Measurements from ENCODE around the gene FAM117A.

FAM117A gene

DNA sequence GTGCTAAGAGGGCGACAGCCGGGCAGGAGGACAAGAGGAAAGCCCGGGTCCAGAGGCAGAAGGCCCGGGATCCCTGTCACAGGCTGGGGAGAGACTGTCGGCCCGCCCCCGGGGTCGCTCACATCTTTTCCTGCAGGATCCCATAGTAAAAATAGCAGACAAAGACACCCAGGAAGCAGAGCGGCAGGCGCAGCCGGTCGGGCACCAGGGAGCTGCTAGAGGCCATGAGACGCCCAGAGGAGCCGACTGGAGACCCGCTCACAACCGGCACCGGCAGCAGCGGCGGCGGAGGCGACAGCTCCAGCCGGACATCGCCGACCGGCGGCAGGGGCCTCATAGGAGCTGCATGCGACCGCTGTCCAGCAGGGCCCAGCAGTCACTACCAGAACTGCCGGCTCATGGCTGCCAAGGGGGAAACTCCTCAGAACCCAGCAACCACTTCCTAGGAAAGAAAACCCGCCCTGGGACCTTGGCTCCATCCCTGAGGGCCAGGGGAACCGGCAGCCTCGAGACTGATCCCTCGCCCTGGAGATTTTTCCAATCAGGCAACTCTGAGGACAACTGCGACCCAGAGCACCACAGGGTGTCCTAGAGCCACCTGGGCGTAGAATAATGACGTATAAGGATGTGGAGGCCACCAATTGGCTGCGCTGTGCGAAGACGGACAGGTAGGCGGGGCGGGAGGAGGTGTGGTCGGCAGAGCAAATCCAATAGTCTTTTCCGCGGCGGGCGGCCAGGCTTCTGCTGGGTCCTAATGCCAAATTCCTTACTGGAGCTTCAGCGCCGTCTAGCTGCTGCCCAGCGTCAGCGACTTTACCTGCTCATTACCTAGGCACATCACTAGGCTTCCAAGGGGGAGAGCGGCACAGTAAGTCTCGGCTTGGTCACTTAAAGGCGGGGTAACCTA, 56.1 kb downstream of the FAM117A start, which contains the start of gene SLC35B1:
Gene SLC35B1 (minus strand): TSS at position 357 of the 907 bp plus-strand sequence. CDS start 131 bp downstream, at position 226.
- DNase-seq (ENCODE audit: low read depth in 2 of 2) = peak; percentile 98

DNA sequence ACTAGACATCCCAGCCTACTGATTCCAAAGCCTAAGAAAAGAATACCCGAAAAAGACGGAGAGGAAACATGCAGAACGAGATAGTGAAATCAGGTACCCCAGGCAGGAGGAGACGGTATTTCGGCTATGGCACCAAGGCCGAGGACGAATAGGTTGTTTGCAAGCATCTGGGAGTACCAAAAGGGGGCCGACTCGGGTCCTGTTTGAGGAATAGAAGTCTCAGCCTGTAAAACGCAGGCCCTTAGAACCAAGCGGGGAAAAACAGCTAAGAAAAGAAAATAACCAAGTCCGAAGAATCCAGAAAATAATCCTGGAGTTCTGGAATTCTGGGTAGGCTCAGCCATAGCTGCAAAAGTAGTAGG, 56.7 kb downstream of the FAM117A start:
- no peak for DNase-seq (ENCODE audit: low read depth in 2 of 2)

DNA sequence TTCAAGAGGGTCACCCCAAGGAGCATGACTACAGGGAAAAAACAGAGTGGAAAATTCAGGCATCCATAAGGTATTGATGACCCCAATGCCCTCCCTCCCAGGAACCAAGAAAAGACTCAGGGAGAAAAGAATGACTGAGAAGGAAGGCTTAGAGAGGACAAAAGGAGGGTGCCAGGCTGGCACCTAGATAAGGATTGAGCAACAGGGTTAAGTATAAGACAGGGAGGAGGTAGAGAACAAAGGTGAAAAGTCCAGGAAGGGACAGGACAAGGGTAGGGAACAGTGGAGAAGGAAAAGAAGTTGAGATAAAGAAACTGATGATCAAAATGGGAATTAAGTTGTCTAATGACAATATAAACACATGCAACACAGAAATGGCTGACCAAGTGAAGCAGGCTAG, 58.7 kb downstream of the FAM117A start:
- DNase-seq (ENCODE audit: low read depth in 2 of 2) = no peak

GRCh38 chr17:49703557-49704277, 60.2 kb downstream of the FAM117A start:
- DNase-seq (ENCODE audit: low read depth in 2 of 2) = no peak

DNA sequence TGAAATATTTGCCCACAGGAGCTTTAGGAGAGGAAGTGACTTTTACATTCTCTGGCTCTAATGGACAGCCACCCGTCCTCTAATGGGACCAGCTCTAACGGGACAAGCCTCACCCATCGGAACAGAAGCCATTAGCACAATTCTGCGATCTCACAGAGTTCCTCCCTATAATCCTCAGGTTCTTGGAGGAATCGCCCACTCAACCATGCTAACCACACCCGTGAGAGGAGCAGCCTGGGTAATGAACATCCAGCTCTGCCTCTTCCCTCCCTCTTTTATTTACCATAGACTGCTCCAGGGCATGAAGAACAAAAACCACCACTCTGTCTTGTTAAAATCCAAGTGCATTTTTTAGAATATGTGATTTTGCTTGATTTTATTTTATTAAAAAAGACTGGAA, 63.0 kb downstream of the FAM117A start:
- DNase-seq (ENCODE audit: low read depth in 2 of 2) = no peak

DNA sequence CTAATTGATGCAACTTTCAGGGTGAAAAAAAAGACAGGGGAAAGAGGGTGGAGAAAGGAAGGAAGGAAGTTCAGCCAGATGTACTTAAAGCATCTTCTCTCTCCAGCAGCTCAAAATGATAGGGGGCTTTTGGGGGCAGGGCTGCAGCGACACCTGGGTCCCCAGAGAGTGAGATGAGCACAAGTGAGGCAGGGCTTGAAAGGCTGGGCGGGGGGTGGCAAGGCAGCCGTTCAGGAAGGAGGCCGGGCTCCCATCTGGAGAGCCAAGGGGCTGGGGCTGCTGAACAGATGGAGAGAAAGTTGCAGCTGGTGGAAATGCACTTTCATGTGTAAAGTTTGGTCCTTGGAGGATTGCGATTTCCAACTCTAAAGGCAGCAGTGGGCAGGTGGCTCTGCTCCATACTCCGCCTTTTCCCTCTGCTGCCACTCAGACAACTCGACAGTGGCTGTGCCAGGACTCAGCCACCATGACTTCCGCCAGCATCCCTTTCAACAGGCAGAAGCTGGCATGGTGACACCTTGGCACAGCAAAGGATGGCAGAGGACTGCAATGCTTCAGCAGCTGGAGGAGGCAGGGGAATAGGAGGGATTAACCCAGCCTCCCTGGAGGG, 63.9 kb downstream of the FAM117A start:
- no peak for DNase-seq (ENCODE audit: low read depth in 2 of 2)

- DNase-seq (ENCODE audit: low read depth in 2 of 2) = no peak
Observed at GRCh38 chr17:49698005-49698404, 65.9 kb downstream of the FAM117A start.

- peak; percentile 71 to 74 for DNase-seq (ENCODE audit: low read depth in 2 of 2)
Observed at GRCh38 chr17:49696233-49696761, 67.6 kb downstream of the FAM117A start.

GRCh38 chr17:49695698-49696232, 68.2 kb downstream of the FAM117A start:
- no peak for DNase-seq (ENCODE audit: low read depth in 2 of 2)

DNA sequence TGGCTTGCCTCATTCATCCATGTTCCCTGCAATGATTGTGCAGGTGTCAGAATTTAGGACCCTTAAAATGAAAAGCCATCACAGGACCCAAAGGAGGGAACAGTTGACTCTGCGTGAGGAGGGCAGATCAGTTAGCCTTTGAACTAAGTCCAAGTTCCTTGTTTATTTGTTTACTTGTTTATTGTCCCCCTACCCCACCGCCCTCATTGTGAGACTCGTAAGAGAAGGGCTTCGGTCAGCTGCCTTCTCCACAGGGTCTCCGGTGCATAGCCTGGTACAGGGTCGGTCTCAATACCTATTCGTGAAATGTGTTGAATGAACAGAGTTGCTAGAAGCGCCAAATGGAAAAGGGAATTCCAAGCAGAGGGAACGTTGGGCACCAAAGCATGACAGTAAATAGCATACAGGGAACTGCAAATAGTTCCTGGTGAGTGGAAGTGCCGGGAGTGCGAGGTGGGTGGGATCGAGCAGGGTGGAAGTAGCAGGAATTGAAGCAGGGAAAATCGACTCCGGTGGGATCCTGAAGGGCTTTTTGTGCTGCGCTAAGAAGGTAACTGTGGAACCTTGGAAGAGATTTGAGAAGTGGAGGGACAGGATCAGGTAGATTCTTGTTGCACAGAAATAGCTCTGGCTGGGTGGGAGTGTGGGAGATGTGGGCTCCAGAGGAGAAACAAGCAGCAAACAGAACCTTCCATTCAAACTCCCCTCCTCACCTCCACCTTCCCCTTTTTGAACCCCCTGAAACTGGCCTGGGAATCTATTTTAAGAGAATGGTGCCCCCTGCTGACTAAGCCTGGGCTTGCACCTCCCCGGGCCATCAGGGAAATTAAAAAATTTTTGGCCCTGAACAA, 68.9 kb downstream of the FAM117A start:
- peak in 1 of 2 donors; percentile 37 for DNase-seq (ENCODE audit: low read depth in 2 of 2)

GRCh38 chr17:49692751-49693150, 71.2 kb downstream of the FAM117A start:
- no peak for DNase-seq (ENCODE audit: low read depth in 2 of 2)

DNA sequence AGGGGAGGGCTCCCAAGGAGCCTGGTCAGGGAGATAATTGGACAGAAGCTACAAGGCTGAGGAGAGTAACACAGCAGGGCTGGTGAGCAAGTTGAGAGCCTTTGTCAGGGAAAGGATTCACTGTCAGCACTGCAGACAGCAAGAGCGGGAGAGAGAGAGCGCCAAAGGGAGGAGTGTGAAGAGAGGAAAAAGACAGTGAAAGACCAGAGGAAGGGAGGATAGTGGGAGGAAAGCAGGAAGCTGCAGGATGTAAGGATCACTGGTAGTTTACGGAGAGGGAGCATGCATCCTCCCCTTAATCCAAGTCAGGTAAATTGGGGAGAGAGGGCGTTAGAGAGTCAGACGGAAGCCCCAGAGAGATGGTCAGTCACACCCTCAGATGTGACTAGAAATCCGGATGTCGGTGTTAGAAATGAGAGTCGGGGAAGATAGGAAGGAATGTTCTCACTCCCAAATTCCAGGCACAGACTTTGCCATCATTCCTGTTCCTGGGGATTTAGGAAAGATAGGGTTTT, 72.2 kb downstream of the FAM117A start:
- no peak for DNase-seq (ENCODE audit: low read depth in 2 of 2)

DNA sequence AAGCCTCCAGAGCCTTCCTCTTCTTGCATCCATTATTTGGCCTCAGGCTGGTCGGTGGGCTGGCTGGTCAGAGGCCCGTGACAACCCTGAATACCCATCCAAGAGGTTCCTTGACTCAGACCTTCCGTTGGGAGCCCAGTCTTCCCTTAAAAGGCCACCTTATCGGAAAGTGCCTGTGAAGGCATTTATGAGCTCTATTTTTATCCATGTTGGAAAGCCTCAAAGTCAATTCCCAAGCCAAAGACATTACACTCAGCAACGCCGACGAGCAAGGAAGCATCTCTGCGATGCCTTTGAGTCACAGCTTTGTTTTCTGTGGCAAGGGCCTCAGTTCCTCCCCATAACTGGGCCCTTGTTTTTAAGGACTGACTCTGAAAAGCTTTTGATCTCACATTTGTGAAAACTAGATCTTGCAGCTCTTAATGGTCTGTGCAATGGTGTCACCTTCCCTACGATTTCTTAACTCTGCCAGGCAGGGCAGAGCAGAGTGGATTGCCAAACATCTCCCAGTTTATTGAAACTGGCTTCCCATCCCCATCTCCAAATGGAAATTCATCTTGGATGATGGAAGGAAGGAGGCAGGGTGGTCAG, 72.8 kb downstream of the FAM117A start:
- DNase-seq (ENCODE audit: low read depth in 2 of 2) = no peak

DNA sequence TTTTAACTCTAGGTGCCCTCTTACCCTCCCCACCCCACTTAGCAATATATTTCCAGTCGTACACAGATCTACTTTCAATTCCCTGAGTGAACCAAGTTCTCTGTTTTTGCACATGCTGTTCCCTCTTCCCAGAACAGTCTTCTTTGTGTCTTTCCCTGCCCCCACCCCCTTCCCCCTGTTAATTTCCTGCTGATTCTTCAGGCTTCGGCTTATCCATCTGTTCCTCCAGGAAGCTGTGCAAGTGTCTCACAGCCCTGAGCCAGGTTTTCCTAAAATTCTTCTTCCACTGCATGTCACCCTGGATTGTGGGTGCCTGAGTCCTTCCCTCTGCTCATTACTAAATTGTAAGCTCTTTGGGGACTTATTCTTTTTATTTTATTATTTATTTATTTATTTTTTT, 73.7 kb downstream of the FAM117A start:
- DNase-seq (ENCODE audit: low read depth in 2 of 2) = no peak

DNA sequence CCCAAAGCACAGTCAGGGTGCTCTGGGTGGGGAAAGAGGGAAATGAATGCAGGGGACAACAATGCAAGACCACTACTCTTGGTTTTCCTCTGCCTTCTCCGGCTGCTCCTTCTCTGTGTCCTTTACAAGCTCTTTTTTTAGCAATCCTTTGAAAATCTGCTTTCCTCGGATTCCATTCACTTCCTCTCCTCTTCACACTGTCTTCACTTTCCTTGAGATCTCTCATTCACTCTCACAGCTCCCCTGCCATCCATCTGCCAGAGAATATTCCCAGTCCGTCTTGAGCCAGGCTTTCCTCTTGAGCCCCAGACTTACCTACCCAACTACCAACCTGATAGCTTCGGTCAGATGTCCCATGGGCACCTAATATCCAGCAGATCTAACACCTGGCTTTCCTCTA, 75.1 kb downstream of the FAM117A start:
- DNase-seq (ENCODE audit: low read depth in 2 of 2) = no peak

GRCh38 chr17:49687878-49688491, 75.9 kb downstream of the FAM117A start:
- DNase-seq (ENCODE audit: low read depth in 2 of 2) = no peak

- DNase-seq (ENCODE audit: low read depth in 2 of 2) = no peak
Observed at GRCh38 chr17:49681106-49681979, 82.6 kb downstream of the FAM117A start.

GRCh38 chr17:49680314-49680713, 83.6 kb downstream of the FAM117A start:
- no peak for DNase-seq (ENCODE audit: low read depth in 2 of 2)

All from stimulated activated CD8-positive, alpha-beta memory T cell treated with anti-CD3 and anti-CD28 coated beads, Interleukin-15, amount 100 ng/mL, for 48 hours (primary cell).